ENCODE results near the gene CPLX3.

DNA sequence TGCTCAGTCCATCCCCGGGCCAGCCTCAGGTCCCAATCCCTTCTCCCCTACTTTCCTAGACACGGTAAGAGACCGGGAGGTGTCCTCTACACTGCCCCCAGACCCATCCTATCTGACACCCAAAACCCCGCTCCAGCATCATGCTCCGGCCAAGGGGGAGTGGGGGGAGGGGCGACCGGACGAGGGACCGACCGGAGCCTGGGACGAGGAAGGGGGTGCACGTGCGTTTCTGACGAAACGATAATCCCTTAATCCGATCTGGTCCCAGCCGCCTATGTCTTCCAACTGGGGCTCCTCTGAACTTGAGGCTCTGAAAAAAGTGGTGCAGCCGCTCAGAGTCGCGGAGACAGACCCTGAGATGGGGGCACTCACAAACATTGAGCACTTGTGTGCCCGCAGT lies 494 bp downstream of the CPLX3 start:
- TF ChIP-seq, protein P1, sequence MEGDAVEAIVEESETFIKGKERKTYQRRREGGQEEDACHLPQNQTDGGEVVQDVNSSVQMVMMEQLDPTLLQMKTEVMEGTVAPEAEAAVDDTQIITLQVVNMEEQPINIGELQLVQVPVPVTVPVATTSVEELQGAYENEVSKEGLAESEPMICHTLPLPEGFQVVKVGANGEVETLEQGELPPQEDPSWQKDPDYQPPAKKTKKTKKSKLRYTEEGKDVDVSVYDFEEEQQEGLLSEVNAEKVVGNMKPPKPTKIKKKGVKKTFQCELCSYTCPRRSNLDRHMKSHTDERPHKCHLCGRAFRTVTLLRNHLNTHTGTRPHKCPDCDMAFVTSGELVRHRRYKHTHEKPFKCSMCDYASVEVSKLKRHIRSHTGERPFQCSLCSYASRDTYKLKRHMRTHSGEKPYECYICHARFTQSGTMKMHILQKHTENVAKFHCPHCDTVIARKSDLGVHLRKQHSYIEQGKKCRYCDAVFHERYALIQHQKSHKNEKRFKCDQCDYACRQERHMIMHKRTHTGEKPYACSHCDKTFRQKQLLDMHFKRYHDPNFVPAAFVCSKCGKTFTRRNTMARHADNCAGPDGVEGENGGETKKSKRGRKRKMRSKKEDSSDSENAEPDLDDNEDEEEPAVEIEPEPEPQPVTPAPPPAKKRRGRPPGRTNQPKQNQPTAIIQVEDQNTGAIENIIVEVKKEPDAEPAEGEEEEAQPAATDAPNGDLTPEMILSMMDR (IDR thresholded peaks at IDR 0.05) = no peak
- TF ChIP-seq POLR2A (IDR thresholded peaks at IDR 0.05) = no peak
- TF ChIP-seq EP300 (IDR thresholded peaks at IDR 0.05) = no peak

All from gastroesophageal sphincter (tissue), 3 donors.